GM13977 (cell line): ENCODE data around the gene PURA.
A peak's percentile ranks its signal among the peaks of the same experiment; 100 is the strongest.

Source experiments
- DNase-seq: peaks from one replicate; pipeline ENCODE4 v3.0.0; 2012; ENCODE audit warnings: low spot score
- in situ Hi-C: fragments of 300-500 bp; cut with MboI; formaldehyde crosslinking; loops from one replicate; pipeline ENCODE4 v1.12.0; 2022; ENCODE audit warnings: low sequenced_read_pairs, low pct_unique_long_range_greater_than_20kb, mixed read lengths, inconsistent platforms; ENCODE audit not compliant: unreplicated experiment
- TF ChIP-seq, protein P1 (sequence below): IDR thresholded peaks from 2 replicates; pipeline ENCODE4 v1.5.1; 2012; ENCODE audit warnings: mild to moderate bottlenecking, control low read depth; ENCODE audit not compliant: insufficient read depth; ENCODE audit errors: extremely low read depth, missing control alignments

The PURA gene

DNA sequence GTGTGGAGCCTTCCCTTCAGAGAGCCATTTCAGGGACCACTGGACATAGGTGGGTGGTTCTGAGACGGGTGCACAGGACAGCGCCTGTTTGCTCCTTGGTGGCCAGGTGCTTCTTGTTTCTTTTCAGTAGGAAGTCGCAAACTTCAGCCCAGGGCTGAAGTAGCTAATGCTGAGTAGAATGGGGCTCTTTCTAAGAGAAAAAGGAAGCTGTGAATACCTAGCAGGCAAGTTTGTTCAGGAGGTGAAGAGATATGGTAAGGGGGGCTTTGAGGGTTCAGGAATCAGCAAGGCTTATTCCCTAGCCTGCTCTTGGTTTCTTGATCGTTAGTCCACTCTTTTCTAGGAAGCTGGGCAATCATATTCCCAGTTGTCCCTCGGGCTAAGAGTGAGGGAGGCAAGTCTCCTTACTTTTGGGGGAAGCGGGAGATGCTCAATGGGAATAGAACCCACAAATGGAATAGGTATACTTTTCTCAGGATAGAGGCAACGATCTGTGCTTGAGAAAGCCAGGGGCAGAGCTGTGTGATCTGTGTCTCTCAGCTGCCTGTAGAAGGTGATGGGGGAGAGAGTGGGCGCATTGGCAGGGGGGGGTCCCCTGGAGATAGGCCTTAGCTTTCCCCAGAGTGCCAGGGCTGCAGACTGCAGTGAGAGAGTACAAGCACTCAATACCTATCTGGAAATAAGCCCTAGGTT, 1.9 kb upstream of the PURA start:
- no peak for DNase-seq
- TF ChIP-seq, protein P1, sequence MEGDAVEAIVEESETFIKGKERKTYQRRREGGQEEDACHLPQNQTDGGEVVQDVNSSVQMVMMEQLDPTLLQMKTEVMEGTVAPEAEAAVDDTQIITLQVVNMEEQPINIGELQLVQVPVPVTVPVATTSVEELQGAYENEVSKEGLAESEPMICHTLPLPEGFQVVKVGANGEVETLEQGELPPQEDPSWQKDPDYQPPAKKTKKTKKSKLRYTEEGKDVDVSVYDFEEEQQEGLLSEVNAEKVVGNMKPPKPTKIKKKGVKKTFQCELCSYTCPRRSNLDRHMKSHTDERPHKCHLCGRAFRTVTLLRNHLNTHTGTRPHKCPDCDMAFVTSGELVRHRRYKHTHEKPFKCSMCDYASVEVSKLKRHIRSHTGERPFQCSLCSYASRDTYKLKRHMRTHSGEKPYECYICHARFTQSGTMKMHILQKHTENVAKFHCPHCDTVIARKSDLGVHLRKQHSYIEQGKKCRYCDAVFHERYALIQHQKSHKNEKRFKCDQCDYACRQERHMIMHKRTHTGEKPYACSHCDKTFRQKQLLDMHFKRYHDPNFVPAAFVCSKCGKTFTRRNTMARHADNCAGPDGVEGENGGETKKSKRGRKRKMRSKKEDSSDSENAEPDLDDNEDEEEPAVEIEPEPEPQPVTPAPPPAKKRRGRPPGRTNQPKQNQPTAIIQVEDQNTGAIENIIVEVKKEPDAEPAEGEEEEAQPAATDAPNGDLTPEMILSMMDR: no peak
- in situ Hi-C loops: no loop called here

DNA sequence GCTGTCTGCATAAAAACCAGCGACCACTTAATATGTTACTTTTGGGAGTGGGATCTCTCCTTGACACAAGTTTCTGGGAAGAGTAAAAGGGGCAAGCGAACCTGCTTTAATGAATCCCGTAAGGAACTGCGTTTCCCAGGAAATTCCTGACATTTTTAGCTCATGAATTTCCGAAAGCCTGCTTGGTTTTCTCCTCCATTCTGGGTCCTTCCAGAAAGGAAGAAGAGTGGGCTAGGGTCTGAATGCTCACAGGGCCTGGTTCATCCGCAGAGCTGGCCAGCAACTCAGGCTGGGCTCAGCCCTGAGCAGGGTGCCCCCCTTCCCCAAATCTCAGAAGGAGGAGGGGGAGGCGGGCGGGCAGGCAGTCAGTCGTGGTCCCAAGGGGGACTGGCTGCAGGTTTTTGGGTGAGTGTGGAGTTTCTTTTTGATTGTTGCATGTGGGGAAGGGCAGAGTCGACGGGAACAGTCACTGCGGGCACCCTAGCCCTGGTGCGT, 1.2 kb upstream of the PURA start:
- DNase-seq: no peak
- in situ Hi-C loops: no loop called here
- TF ChIP-seq, protein P1: no peak

DNA sequence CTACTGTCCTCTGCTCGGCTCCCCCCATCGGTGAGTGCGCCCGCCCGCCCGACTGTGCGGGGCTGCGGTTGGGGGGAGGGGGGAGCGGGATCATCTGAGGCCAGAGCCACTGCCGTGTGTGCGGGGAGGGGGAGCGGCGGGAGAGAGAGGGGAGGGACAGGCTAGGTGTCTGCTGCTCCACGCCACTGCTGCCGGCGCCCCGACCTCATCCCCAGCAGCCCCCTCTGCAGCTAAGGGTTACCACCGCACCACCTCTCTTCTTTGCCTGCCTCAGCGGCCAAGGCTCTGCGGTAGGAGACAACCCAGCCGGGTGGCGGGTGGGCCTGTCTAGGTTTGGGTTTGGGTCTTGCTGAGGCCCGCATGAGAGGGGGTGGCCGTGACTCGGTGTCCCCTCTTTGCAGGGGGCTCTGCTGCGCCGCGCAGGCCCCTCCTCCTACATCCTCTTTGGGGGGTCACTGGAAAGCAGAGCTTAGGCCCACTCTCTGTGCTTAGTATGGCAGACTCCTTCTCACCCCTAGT, 670 bp upstream of the PURA start:
- TF ChIP-seq, protein P1: no peak
- in situ Hi-C loops: no loop called here
- DNase-seq: peak; percentile 31

DNA sequence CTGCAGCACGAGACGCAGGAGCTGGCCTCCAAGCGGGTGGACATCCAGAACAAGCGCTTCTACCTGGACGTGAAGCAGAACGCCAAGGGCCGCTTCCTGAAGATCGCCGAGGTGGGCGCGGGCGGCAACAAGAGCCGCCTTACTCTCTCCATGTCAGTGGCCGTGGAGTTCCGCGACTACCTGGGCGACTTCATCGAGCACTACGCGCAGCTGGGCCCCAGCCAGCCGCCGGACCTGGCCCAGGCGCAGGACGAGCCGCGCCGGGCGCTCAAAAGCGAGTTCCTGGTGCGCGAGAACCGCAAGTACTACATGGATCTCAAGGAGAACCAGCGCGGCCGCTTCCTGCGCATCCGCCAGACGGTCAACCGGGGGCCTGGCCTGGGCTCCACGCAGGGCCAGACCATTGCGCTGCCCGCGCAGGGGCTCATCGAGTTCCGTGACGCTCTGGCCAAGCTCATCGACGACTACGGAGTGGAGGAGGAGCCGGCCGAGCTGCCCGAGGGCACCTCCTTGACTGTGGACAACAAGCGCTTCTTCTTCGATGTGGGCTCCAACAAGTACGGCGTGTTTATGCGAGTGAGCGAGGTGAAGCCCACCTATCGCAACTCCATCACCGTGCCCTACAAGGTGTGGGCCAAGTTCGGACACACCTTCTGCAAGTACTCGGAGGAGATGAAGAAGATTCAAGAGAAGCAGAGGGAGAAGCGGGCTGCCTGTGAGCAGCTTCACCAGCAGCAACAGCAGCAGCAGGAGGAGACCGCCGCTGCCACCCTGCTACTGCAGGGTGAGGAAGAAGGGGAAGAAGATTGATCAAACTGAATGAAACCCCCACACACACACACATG, 654 bp downstream of the PURA start:
- in situ Hi-C loops: no loop called here
- DNase-seq: peak; percentile 44
- TF ChIP-seq, protein P1: no peak

DNA sequence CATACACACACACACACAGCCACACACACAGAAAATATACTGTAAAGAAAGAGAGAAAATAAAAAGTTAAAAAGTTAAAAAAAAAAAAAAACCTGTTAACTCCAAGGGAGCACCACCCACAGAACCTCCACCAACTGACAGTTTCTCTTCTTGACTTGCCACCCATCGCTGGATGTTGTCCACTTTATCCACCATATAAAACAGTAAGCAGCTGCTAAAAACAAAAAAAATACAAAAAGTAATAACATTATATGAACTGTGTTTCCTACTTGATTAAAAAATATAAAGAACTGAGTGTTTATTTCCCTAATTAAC, 1.2 kb downstream of the PURA start:
- TF ChIP-seq, protein P1: no peak
- no peak for DNase-seq
- in situ Hi-C loops: no loop called here

DNA sequence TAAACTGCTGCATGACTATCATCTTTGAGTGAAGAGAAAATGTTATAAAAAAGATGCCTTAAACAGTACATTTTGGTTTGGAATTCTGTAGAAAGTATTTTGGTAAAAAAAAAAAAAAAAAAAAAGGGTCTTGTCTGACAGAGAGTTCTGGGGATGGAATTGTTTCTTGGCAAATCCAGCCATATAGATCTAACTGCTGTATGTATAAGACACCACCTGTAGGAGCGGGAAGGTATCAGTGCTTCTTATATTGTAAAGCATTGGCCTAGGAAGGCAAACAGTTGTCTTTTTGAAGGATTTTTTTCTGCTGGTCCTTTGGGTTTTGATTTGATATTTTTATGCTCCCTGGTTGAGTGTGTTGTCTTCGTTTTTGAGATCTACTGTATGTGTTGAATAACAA, 2.8 kb downstream of the PURA start:
- no peak for DNase-seq
- TF ChIP-seq, protein P1: no peak
- in situ Hi-C loops: no loop called here
